Left lobe of liver (tissue), 2 donors: ENCODE results near the gene LURAP1L. TPM values are rescaled to one million over a fixed set of nuclear protein-coding genes. Genes with fewer than 3 reads are reported as not detected.
"Not testable (repeated sequence)": the region's sequence is repeated elsewhere in the genome, so short reads cannot be mapped to it uniquely, and the experiment has no call there.

ENCODE experiments used
- ATAC-seq: fragments of 200-7000 bp; cut with Tn5 transposase; one replicate; pipeline ENCODE4 v1.9.1; 2020; ENCODE audit warnings: mild to moderate bottlenecking, moderate library complexity
- DNase-seq: peaks from one replicate; pipeline ENCODE4 v3.0.0-alpha.2; 2020; ENCODE audit warnings: low spot score
- total RNA-seq: library from RNA; stranded (reverse); gene quantifications from one replicate; pipeline ENCODE4 v1.2.1, GENCODE V29; 2021
- donor health status: DM: no; HTN: no; CAD: no; lungs with moderate emphysema.
- donor health status: DM: no; HTN: yes; CAD: no.

The LURAP1L gene
- total RNA-seq, 1 donor from 2014 or later, result 12.7 TPM

DNA sequence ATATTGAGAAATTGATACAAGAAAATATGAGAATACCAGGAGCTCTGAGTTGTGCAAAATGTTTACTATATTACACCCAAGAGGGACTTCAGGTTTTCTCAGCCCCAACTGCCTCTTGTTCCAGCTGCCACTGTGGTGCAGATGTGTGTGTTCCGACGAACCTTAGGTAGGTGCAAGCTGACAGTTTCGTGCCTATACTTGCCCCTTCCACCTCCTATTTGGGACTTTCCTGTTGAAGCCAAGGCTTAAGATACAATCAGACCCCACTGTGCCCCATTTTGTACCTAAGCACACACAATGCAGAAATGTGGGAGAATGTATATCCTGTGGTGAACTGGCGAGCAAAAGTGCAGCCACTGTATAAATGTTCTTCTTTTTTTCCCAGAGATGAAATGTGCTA lies 80.2 kb downstream of the LURAP1L start:
- ATAC-seq (no peak), DNase-seq (no peak)

GRCh38 chr9:12856603-12857002 lies 81.8 kb downstream of the LURAP1L start:
- ATAC-seq, result no peak
- no peak for DNase-seq

DNA sequence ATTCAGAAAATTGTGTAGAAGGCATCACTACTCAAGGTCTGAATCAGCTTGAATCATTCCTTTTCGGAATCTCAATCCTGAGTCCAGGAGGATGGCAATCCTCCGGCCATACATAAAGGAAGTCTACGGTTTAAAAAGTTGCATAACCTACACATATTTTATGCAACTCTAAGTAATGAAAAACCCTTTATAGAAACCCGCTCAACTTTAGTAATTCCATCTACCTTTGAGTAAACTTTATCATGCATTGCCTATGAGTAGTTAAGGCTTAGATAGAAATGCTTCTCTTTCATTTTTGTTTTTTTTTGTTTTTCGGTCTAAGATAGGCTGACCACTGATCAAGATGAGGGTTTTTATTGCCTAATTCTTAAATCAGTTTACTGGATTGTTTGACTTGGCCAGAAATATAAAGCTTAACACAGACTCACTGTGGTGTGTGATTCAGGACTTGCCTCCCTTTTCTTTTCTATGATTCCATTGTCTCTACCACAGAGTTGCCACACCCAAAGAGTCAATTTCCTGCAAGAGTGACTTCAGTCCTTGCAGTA lies 85.0 kb downstream of the LURAP1L start:
- no peak for DNase-seq
- ATAC-seq, result peak; percentile 53

- ATAC-seq, result no peak
- no peak for DNase-seq
Observed at GRCh38 chr9:12860998-12861397, 86.2 kb downstream of the LURAP1L start.

GRCh38 chr9:12862611-12863410 lies 88.0 kb downstream of the LURAP1L start:
- ATAC-seq, result no peak
- no peak for DNase-seq

GRCh38 chr9:12863618-12864017 lies 88.8 kb downstream of the LURAP1L start:
- no peak for ATAC-seq
- no peak for DNase-seq

DNA sequence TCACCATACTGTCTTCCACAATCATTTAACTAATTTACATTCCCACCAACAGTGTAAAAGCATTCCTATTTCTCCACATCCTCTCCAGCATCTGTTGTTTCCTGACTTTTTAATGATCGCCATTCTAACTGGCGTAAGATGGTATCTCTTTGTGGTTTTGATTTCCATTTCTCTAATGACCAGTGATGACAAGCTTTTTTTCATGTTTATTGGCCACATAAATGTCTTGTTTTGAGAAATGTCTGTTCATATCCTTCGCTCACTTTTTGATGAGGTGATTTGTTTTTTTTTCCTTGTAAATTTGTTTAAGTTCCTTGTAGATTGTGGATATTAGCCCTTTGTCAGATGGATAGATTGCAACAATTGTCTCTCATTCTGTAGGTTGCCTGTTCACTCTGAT lies 90.6 kb downstream of the LURAP1L start:
- not testable (repeated sequence) for ATAC-seq, DNase-seq

Other genes with a start within 250 kb of the LURAP1L start
- not detected for gene TYRP1, start 81.6 kb upstream of the LURAP1L start, total RNA-seq